Suppressor macrophage treated with lipopolysaccharide for 4 hours (primary cell): ENCODE measurements around the gene VOPP1.
A peak's percentile ranks its signal among the peaks of the same experiment; 100 is the strongest.
"Not testable (repeated sequence)": the region's sequence is repeated elsewhere in the genome, so short reads cannot be mapped to it uniquely, and the experiment has no call there.

Experiments used
- DNase-seq: peaks from one replicate; pipeline ENCODE4 v3.0.0-alpha.2; 2020

Gene VOPP1, protein sequence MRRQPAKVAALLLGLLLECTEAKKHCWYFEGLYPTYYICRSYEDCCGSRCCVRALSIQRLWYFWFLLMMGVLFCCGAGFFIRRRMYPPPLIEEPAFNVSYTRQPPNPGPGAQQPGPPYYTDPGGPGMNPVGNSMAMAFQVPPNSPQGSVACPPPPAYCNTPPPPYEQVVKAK

GRCh38 chr7:55572378-55573233, at the start of gene VOPP1:
Gene VOPP1 (minus strand): TSS chr7:55572502. CDS start chr7:55572324, 178 bp downstream.
- peak; percentile 80 for DNase-seq

DNA sequence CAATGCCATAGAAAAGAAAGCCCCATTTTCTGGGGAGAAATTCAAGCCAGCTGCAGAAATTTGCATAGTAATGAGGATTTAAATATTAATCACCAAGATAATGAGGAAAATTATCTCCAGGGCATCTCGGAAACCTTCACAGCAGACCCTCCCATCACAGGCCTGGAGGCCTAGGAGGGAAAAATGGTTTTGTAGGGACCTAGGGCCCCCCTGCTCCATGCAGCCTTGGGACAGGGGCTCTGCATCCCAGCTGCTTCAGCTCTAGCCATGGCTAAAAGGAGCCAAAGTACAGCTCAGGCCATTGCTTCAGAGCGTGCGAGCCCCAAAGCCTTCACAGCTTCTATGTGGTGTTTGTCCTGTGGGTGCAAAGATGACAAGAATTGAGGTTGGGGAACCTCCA, 46.6 kb upstream of the VOPP1 start:
- no peak for DNase-seq

- not testable (repeated sequence) for DNase-seq
Measured at GRCh38 chr7:55614365-55615064, 42.2 kb upstream of the VOPP1 start.

DNA sequence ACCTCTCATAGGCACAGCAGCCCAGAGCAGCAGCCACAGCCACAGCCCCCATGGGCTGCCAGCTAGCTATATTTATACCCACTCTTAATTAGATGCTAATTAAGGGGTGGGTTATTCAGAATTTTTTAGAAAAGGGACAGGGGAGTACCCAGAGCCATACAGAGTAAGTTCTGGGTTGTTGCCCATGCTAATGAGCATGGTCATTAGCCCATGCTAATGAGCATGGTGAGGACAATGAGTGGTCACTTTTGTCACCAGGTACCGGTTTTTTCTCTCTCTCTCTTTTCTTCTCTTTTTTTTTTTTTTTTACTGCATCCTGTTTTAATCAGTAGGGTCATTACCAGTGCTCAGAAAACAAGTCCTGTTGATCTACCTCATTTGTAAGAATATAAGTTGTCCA, 37.4 kb upstream of the VOPP1 start:
- not testable (repeated sequence) for DNase-seq

- DNase-seq = not testable (repeated sequence)
Measured at GRCh38 chr7:55605661-55606060, 33.4 kb upstream of the VOPP1 start.

DNA sequence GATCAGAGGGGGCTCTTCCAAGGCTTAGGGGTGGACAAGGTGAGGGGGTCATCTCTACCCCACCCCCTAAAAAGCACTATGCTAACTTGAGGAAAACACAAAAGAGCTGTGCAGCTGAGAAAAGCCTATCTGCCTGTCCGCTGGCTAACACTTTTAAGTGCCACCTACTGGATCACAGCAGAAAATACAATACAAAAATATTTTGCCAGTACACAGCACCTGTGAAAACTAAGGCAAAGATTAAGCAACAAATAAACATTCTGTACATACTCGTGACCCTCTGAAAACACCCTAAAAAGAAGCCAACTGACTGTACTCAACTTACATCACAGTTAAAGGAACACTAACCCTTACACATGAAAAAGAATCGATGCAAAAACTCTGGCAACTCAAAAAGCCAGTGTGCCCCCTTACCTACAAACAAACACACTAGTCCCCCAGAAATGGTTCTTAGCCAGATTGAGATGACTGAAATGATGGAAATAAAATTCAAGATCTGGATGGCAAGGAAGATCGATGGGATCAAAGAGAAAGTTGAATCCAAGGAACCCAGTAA, 25.7 kb upstream of the VOPP1 start:
- peak; percentile 19 for DNase-seq

DNA sequence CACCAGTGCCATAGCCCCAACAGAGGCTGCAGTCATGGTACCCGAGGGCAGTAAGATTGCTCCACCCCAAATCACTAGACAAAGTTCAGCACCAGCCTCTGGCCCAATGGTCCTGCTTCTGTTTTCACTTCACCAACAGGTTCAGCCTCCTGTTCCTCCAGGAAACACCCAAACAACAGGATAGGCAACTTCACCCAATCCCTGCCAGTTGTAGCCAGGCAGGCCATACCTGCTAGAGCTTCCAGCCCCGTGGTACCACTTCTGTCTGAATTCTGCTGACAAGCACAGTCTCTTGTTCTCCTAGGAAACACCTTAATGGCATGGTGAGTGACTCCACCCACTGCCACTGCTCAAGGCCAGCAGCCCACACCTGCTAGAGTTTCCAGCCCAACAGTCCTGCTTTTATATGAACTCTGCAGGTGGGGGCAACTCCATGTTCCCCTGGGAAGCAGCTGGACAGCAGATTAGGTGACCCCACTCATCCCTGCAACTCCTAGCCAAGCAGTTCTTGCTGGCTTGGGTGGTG, 25.0 kb upstream of the VOPP1 start:
- DNase-seq = not testable (repeated sequence)

DNA sequence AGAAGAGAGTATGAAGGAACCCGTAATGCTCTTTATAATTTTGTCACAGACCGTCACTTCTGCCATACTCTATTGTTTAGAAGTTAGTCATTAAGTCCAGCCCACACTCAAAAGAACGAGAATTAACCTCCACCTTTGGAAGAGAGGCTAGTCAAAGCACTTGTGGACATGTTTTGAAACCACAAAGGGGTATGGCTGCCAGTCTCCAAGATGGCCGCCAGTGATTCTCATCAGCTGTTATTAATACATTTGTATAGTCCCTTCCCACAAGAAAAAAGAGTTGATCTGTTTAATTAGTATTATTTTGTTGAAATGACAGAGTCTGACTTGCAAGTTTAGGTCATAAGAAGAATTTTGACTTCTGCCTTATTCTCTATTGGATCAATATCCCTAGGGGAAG, 23.2 kb upstream of the VOPP1 start:
- DNase-seq = no peak

GRCh38 chr7:55594870-55595269, 22.6 kb upstream of the VOPP1 start:
- no peak for DNase-seq

DNA sequence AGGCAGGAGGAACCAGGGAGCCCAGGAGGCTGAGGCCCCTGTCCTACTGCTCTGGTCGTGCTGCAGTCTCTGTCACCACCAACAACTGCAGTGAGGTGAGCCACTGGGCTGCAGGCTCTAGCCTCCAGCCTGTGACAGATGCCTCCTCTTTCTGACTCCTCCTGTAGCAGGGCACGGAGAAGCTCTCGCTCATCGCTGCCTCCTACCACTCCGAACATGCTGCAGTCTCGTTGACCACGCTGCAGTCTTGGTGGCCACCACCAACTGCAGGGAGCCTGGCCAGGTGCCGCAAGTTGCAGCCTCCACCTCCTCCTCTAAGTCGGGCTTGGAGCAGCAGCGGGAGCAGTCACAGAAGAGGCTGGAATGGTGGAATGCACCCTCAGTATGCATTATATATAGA, 22.1 kb upstream of the VOPP1 start:
- DNase-seq = no peak

DNA sequence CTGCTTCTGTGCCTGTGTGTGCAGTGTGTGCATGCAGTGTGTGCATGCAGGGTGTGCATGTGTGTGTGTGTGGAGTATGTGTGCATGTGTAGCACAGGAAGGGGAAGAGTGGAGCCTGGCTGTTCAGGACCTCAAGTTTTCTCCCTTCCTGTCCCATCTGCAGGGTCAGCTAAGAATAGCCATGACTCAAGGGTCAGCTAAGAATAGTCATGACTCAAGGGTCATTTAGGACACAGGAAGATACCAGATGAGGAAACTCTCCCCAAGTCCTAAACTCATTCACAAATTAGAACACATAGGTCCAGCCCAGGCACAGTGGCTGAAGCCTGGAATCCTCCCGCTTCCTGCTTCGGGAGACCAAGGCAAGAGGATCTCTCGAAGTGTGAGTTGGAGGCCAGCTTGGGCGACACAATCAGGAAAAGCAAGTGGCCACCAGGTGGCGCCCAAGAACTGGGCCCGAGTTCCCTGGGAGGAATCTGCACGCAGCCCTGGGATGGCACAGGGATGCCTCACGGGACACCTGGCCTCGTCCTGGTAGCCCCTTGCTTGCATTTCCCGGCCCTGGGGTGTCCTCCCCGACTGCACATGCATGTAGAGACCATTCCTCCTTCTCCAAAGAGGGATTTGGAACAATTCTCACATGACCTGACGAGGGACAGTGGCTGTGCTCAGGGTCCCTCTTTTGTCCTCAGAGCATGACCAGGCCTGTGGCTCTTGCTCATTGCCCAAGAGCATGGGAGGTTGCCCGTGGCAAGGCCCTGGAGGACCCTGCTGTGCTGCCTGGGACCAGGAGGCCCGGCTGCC, 21.4 kb upstream of the VOPP1 start:
- peak; percentile 73 for DNase-seq

GRCh38 chr7:55593172-55593514, 20.8 kb upstream of the VOPP1 start:
- DNase-seq = no peak

DNA sequence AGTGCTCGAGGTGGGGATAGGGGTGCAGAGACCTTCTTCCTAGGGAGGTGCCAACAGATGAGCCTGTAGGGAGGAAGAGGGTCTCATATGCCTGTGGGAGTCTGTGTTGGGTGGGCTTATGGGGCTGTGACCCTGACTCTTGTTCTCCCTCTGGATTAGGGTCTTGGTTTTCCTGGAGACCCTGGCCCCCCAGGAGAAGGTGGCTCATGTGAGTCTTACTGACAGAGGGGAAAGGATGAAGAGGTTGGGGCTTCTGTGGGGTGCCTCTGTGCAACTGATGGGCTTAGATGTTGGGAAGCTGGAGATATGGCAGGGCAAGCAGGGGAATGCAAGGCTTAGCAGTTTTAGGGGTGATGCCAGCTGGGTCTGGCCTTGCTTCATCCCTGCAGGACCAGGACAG, 20.2 kb upstream of the VOPP1 start:
- DNase-seq = no peak

- no peak for DNase-seq
Measured at GRCh38 chr7:55591282-55591931, 19.1 kb upstream of the VOPP1 start.

DNA sequence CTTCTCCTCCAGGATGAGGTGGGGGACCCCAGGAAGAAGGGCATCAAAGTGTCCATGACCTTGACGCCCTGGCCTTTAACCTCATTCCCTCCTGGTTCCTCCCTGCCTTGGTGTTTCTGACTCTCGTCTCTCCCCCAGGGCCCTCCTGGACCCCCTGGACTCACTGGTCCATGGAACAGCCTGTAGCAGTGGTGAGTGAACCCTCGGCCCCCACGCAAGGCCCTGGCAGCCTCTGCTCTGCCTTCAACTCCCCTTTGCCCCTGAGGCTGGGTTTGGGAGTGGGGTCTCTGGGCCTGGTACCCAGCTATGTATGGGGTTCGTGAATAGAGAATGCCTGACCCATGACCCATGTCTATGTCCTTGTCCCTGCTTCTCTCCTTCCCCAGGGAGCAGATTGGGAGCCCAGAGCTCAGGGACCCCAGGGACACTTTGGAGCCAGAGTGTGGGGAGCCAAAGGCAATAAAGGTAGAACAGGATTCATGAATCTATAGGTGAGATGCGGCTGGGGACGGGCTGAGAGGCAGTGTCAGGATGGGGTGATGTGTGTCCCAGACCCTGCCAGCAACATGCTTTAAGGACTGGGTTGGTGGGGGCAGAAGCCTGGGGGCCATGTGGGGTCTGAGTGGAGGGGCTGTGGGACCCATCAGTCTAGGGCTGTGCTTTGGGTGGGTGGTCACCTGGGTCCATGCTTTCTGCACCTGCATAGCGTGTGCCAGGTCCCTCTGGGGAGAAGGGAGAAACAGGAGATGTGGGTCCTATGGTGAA, 18.4 kb upstream of the VOPP1 start:
- no peak for DNase-seq

DNA sequence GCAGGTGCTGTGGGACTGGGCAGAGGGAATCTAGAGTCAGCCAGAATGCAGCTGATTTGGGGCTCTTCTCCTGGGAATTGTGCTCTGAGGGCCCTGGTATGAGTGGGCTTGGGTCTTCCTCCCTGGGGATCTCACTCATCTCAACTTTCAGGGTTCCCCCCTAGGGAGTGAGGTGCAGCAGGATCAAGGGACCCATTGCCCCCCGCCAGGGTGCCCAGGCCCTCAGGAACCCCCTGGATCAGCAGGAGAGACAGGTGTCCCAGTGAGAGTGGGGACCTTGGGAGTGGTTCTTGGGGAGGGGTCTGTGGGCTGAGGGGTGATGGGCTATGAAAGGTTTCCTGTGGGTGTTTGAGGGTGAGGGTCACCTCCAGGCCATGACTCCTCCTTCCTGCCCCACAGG, 17.6 kb upstream of the VOPP1 start:
- DNase-seq = no peak

DNA sequence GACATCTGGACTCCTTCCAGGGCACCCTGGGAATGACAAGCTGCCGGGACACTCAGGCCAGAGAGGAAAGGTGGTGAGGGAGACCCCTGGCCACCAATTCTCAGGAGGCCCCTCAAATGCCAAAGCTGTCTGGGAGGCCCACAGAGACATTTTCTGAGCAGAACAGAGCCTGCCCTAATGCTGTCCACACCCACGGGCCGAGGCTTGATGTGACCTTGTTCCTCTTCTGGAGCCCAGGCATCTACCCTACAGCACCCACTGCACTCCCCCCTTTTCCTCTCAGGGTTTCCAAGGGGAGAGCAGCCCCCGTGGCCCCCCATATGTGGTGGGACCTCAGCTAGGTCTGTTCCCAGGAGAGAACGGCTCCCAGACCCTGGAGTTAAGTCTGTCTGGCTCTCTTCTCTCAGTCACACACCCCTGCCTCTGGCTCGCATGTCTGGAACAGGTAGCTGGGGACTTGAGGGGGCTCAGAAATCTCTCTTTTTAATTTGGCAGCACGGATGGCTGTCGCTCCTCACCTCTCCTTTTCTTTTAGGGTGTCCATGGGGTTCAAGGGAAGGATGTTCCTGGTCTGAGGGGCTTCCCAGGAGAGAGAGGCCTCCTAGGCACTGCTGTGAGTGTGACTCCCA, 16.8 kb upstream of the VOPP1 start:
- no peak for DNase-seq

- DNase-seq = no peak
Measured at GRCh38 chr7:55588379-55588699, 16.0 kb upstream of the VOPP1 start.

DNA sequence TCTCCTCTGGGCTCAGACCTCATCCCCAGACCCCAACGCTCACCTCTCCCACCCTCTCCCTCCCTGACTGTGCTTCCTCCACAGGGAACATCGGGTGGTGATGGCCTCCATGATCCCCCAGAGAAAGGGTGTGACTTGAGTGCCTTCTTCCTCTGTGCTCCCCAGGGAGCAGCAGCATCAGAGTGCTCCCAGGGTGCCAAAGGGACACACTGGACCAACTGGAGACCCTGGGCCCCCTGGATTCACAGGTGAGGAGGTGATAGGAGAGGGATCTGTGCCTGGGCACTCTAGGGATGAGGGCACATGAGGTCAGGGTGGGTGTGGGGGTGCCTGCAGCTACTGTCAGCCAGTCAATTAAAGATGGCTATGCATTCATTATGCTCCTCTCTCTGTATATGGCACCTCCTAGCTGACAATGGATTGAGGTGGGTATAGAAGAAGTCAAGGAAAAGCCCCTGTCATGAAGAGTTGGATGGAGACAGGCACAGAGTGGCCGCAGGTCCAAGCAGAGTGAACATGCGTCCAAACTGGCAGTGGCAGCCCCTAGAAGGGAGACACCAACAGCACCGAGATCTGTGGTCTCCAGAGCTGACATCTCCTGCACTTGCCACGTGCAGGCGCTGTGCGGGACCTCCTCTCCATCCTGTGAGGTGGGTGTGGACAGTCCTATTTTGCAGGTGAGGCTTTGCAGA, 15.5 kb upstream of the VOPP1 start:
- no peak for DNase-seq

DNA sequence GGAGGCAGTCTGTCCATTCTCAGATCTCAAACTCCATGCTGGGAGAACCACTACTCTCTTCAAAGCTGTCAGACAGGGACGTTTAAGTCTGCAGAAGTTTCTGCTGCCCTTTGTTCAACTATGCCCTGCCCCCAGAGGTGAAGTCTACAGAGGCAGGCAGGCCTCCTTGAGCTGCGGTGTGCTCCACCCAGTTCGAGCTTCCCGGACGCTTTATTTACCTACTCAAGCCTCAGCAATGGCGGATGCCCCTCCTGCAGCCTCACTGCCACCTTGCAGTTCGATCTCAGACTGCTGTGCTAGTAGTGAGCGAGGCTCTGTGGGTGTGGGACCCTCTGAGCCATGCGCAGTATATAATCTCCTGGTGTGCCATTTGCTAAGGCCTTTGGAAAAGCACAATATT, 10.4 kb upstream of the VOPP1 start:
- not testable (repeated sequence) for DNase-seq
